H9 (cell line): Measurements from ENCODE around the gene ARHGEF38. TPM values are rescaled to one million over a fixed set of nuclear protein-coding genes. Genes with fewer than 3 reads are reported as not detected.

Experiments
- DNase-seq: peaks from one replicate; pipeline ENCODE4 v3.0.0-alpha.2; 2017
- H2AFZ ChIP-seq: one replicate; pipeline ENCODE4 v1.6.1; 2013; ENCODE audit warnings: mild to moderate bottlenecking, low read length, control low read depth, moderate library complexity
- H2AK5ac ChIP-seq: 2 replicates; pipeline ENCODE4 v1.6.1; 2013; ENCODE audit warnings: low read length, control low read depth, mixed read lengths; ENCODE audit not compliant: insufficient read length
- H2BK120ac ChIP-seq: one replicate; pipeline ENCODE4 v1.6.1; 2013; ENCODE audit warnings: low read depth, mild to moderate bottlenecking, low read length, control low read depth, inconsistent platforms; ENCODE audit not compliant: poor library complexity, severe bottlenecking
- H2BK12ac ChIP-seq: 2 replicates; pipeline ENCODE4 v1.6.1; 2013; ENCODE audit warnings: low read length, control low read depth, mixed read lengths, low read depth; ENCODE audit not compliant: insufficient read length
- H2BK15ac ChIP-seq: 2 replicates; pipeline ENCODE4 v1.6.1; 2013; ENCODE audit warnings: low read depth, low read length, control low read depth
- H2BK20ac ChIP-seq: one replicate; pipeline ENCODE4 v1.6.1; 2013; ENCODE audit warnings: low read depth, mild to moderate bottlenecking, low read length, control low read depth, inconsistent platforms; ENCODE audit not compliant: poor library complexity, severe bottlenecking
- H2BK5ac ChIP-seq: 2 replicates; pipeline ENCODE4 v1.6.1; 2013; ENCODE audit warnings: low read length, control low read depth, mixed read lengths; ENCODE audit not compliant: insufficient read length
- H3K14ac ChIP-seq: 2 replicates; pipeline ENCODE4 v1.6.1; 2013; ENCODE audit warnings: low read length, control low read depth; ENCODE audit not compliant: insufficient read depth
- H3K18ac ChIP-seq: 2 replicates; pipeline ENCODE4 v1.6.1; 2013; ENCODE audit warnings: low read depth, mild to moderate bottlenecking, mixed read lengths, low read length, control low read depth; ENCODE audit not compliant: insufficient read length
- H3K23ac ChIP-seq: 2 replicates; pipeline ENCODE4 v1.6.1; 2013; ENCODE audit warnings: low read length, control low read depth, mixed read lengths, low read depth; ENCODE audit not compliant: insufficient read length
- H3K23me2 ChIP-seq: 2 replicates; pipeline ENCODE4 v1.6.1; 2013; ENCODE audit warnings: low read depth, mild to moderate bottlenecking, mixed read lengths, low read length, control low read depth; ENCODE audit not compliant: insufficient read length, poor library complexity, severe bottlenecking
- H3K27ac ChIP-seq: 2 replicates; pipeline ENCODE4 v1.5.1; 2013; ENCODE audit warnings: low read length, control low read depth, mixed read lengths, low read depth; ENCODE audit not compliant: insufficient read length
- H3K27me3 ChIP-seq: 2 replicates; pipeline ENCODE4 v1.6.1; 2013; ENCODE audit warnings: low read length, control low read depth, inconsistent platforms; ENCODE audit not compliant: insufficient read depth
- H3K4ac ChIP-seq: 2 replicates; pipeline ENCODE4 v1.6.1; 2013; ENCODE audit warnings: low read depth, mild to moderate bottlenecking, control low read depth, inconsistent platforms, low read length, moderate library complexity
- H3K4me1 ChIP-seq: 2 replicates; pipeline ENCODE4 v1.6.1; 2013; ENCODE audit warnings: low read length, control low read depth, inconsistent platforms; ENCODE audit not compliant: insufficient read depth
- H3K4me2 ChIP-seq: 2 replicates; pipeline ENCODE4 v1.6.1; 2013; ENCODE audit warnings: low read length, control low read depth, mixed read lengths; ENCODE audit not compliant: insufficient read length, insufficient read depth
- H3K56ac ChIP-seq: 2 replicates; pipeline ENCODE4 v1.6.1; 2013; ENCODE audit warnings: low read depth, mild to moderate bottlenecking, mixed read lengths, low read length, control low read depth; ENCODE audit not compliant: insufficient read length
- H3K79me1 ChIP-seq: 2 replicates; pipeline ENCODE4 v1.6.1; 2013; ENCODE audit warnings: low read depth, mild to moderate bottlenecking, moderate library complexity, low read length, control low read depth, inconsistent platforms; ENCODE audit not compliant: insufficient read depth, poor library complexity, severe bottlenecking
- H3K79me2 ChIP-seq: 2 replicates; pipeline ENCODE4 v1.6.1; 2013; ENCODE audit warnings: low read length, control low read depth, inconsistent platforms; ENCODE audit not compliant: insufficient read depth
- H3K9ac ChIP-seq: 2 replicates; pipeline ENCODE4 v1.6.1; 2013; ENCODE audit warnings: low read length, control low read depth, mixed read lengths; ENCODE audit not compliant: insufficient read length; ENCODE audit errors: extremely low read depth
- H3K9me3 ChIP-seq: one replicate; pipeline ENCODE4 v1.6.1; 2013; ENCODE audit warnings: low read depth, low read length, inconsistent platforms; ENCODE audit not compliant: control insufficient read depth
- H3T11ph ChIP-seq: one replicate; pipeline ENCODE4 v1.6.1; 2013; ENCODE audit warnings: mild to moderate bottlenecking, low read length, control low read depth, inconsistent platforms
- H4K20me1 ChIP-seq: one replicate; pipeline ENCODE4 v1.6.1; 2013; ENCODE audit not compliant: control insufficient read depth, insufficient read length, insufficient read depth
- H4K5ac ChIP-seq: 2 replicates; pipeline ENCODE4 v1.6.1; 2013; ENCODE audit warnings: low read depth, mild to moderate bottlenecking, mixed read lengths, low read length, control low read depth; ENCODE audit not compliant: insufficient read length
- H4K8ac ChIP-seq: replicated peaks from 2 replicates; pipeline ENCODE4 v1.6.1; 2013; ENCODE audit warnings: low read length, control low read depth, mixed read lengths, low read depth; ENCODE audit not compliant: insufficient read length
- H4K91ac ChIP-seq: 2 replicates; pipeline ENCODE4 v1.6.1; 2013; ENCODE audit warnings: low read depth, mild to moderate bottlenecking, moderate library complexity, mixed read lengths, low read length, control low read depth; ENCODE audit not compliant: insufficient read length
- H3K27ac Mint-ChIP-seq, 3 experiments: 2 replicates in 2 of 3; 3 replicates in 1 of 3; pipeline ENCODE4 v1.8.0; 2020 to 2021; ENCODE audit warnings: mixed read lengths in 3 of 3, mild to moderate bottlenecking in 1 of 3, moderate library complexity in 1 of 3
- H3K27me3 Mint-ChIP-seq: 2 replicates; pipeline ENCODE4 v1.8.0; 2021; ENCODE audit warnings: low read depth, mild to moderate bottlenecking, moderate library complexity, mixed read lengths
- H3K36me3 Mint-ChIP-seq, 3 experiments: 2 replicates in 2 of 3; 3 replicates in 1 of 3; pipeline ENCODE4 v1.8.0; 2020 to 2021; ENCODE audit warnings: low read depth in 3 of 3, mixed read lengths in 3 of 3; ENCODE audit not compliant: insufficient read depth in 1 of 3
- H3K4me1 Mint-ChIP-seq, 2 experiments: 2 replicates each; pipeline ENCODE4 v1.8.0; 2020; ENCODE audit warnings: mixed read lengths in 2 of 2
- H3K4me3 Mint-ChIP-seq, 2 experiments: 2 replicates in 1 of 2; 3 replicates in 1 of 2; pipeline ENCODE4 v1.8.0; 2020 to 2021; ENCODE audit warnings: mild to moderate bottlenecking in 2 of 2, mixed read lengths in 2 of 2, moderate library complexity in 1 of 2
- H3K9me3 Mint-ChIP-seq, 2 experiments: 2 replicates in 1 of 2; 3 replicates in 1 of 2; pipeline ENCODE4 v1.8.0; 2020; ENCODE audit warnings: mild to moderate bottlenecking in 2 of 2, mixed read lengths in 2 of 2, moderate library complexity in 1 of 2
- CTCF ChIP-seq: fragments of 200-600 bp; sonication (generic); conservative IDR thresholded peaks from 3 replicates; pipeline ENCODE4 v1.8.0; 2021; ENCODE audit warnings: antibody characterized with exemption, mild to moderate bottlenecking
- WGBS: extraction: QIAGEN DNeasy Blood & Tissue Kit; methylation state at CpG from one replicate; pipeline ENCODE4 v1.1.7; 2013; ENCODE audit warnings: missing lambda C conversion rate, low lambda C conversion rate, mixed read lengths; ENCODE audit not compliant: insufficient read length; ENCODE audit errors: extremely low coverage; 5-methylcytosine and 5-hydroxymethylcytosine counted together
- total RNA-seq: library from RNA; stranded (reverse); gene quantifications from 2 replicates; pipeline ENCODE4 v1.2.1, GENCODE V29; 2021

Gene ARHGEF38
- total RNA-seq, 1 experiment from 2014 or later, result not detected

- Histone ChIP-seq H2BK120ac (no peak overlapping the region), H3K9me3 (no peaks in the 10 kb centered on the region), H3K79me2 (no peaks in the 10 kb centered on the region; the same call in 1 of the 2 replicates), H3K4me2 (no peak overlapping the region), H3K27ac (no peak overlapping the region), H3K27me3 (no peaks in the 10 kb centered on the region), H2BK20ac (no peak overlapping the region), H2AFZ (no peak overlapping the region), H3K79me1 (no peaks in the 10 kb centered on the region), H2AK5ac (no peak overlapping the region), H4K8ac (no peak overlapping the region), H3K56ac (no peak overlapping the region), H3K23ac (no peak overlapping the region), H3T11ph (no peak overlapping the region), H3K9ac (no peak overlapping the region), H3K4ac (no peak overlapping the region), H4K5ac (no peak overlapping the region), H3K23me2 (no peaks in the 10 kb centered on the region), H3K14ac (no peak overlapping the region), H2BK15ac (no peak overlapping the region), H2BK5ac (no peak overlapping the region), H4K20me1 (no peaks in the 10 kb centered on the region), H4K91ac (no peak overlapping the region), H3K4me1 (no peaks in the 10 kb centered on the region), H2BK12ac (no peak overlapping the region), H3K18ac (no peak overlapping the region)
- DNase-seq, result no peak
- Mint-ChIP-seq H3K27me3 (no peaks in the 10 kb centered on the region), H3K4me3 (no peak overlapping the region), H3K9me3 (peaks cover 6 to 7% of the 10 kb centered on the region in 2 experiments; a peak in 3 of 5 replicates), H3K4me1 (peaks cover 2 to 4% of the 10 kb centered on the region in 2 experiments; a peak in 2 of 4 replicates), H3K36me3 (peaks cover 9 to 20% (median 12%) of the 10 kb centered on the region in 3 experiments), H3K27ac (no peak overlapping the region)
- WGBS, result no CpG with 5 or more reads among the region's 5 CpGs
- TF ChIP-seq CTCF, result no peak
These were observed 161.7 kb downstream of the ARHGEF38 start for GRCh38 chr4:105714071-105714521.
